ENCODE measurements around the gene SCARB1.

The SCARB1 gene

GRCh38 chr12:124854637-124855184 is 9.0 kb downstream of the SCARB1 start:
- 0 out of 2 replicates have a peak, but pooled peaks cover 2% of the 10 kb centered on the region for H3K36me3 ChIP-seq
- DNase-seq: no peak
- no peaks in the 10 kb centered on the region for H3K9me3 ChIP-seq (ENCODE audit: severe bottlenecking)
- H3K27ac ChIP-seq: no peak overlapping the region
- no peaks in the 10 kb centered on the region for H3K27me3 ChIP-seq (ENCODE audit: insufficient read depth, low read depth, severe bottlenecking)
- no peak overlapping the region for H3K4me3 ChIP-seq (ENCODE audit: low read depth, low read length)
- TF ChIP-seq CTCF (IDR thresholded peaks at IDR 0.05; ENCODE audit: low read depth, low read length): no peak

GRCh38 chr12:124853781-124854636 is 9.7 kb downstream of the SCARB1 start:
- TF ChIP-seq CTCF (IDR thresholded peaks at IDR 0.05; ENCODE audit: low read depth, low read length): no peak
- 0 out of 2 replicates have a peak, but pooled peaks cover 2% of the 10 kb centered on the region for H3K36me3 ChIP-seq

GRCh38 chr12:124852911-124853427 is 10.7 kb downstream of the SCARB1 start:
- DNase-seq: no peak
- TF ChIP-seq CTCF (IDR thresholded peaks at IDR 0.05; ENCODE audit: low read depth, low read length): no peak
- Histone ChIP-seq H3K36me3 (0 out of 2 replicates have a peak, but pooled peaks cover 2% of the 10 kb centered on the region), H3K4me3 (ENCODE audit: low read depth, low read length) (no peak overlapping the region), H3K27ac (no peak overlapping the region), H3K9me3 (ENCODE audit: severe bottlenecking) (no peaks in the 10 kb centered on the region), H3K27me3 (ENCODE audit: insufficient read depth, low read depth, severe bottlenecking) (no peaks in the 10 kb centered on the region)

More at GRCh38 chr12:124853781-124854636, 9.7 kb downstream of the SCARB1 start:
- Histone ChIP-seq H3K4me3 (ENCODE audit: low read depth, low read length) (no peak overlapping the region), H3K27me3 (ENCODE audit: insufficient read depth, low read depth, severe bottlenecking) (no peaks in the 10 kb centered on the region), H3K9me3 (ENCODE audit: severe bottlenecking) (no peaks in the 10 kb centered on the region), H3K27ac (no peak overlapping the region)
- no peak for DNase-seq

- no peak overlapping the region for H3K4me3 ChIP-seq (ENCODE audit: low read depth, low read length)
- 0 out of 2 replicates have a peak, but pooled peaks cover 2% of the 10 kb centered on the region for H3K36me3 ChIP-seq
Observed at GRCh38 chr12:124852329-124852831, 11.3 kb downstream of the SCARB1 start.

GRCh38 chr12:124851342-124851741 is 12.3 kb downstream of the SCARB1 start:
- no peak overlapping the region for H3K4me3 ChIP-seq (ENCODE audit: low read depth, low read length)
- TF ChIP-seq CTCF (IDR thresholded peaks at IDR 0.05; ENCODE audit: low read depth, low read length): no peak
- H3K27ac ChIP-seq: no peak overlapping the region
- no peaks in the 10 kb centered on the region for H3K27me3 ChIP-seq (ENCODE audit: insufficient read depth, low read depth, severe bottlenecking)
- no peak for DNase-seq
- H3K9me3 ChIP-seq (ENCODE audit: severe bottlenecking): no peaks in the 10 kb centered on the region
- 0 out of 2 replicates have a peak, but pooled peaks cover 2% of the 10 kb centered on the region for H3K36me3 ChIP-seq

More at GRCh38 chr12:124852329-124852831, 11.3 kb downstream of the SCARB1 start:
- no peaks in the 10 kb centered on the region for H3K9me3 ChIP-seq (ENCODE audit: severe bottlenecking)
- no peaks in the 10 kb centered on the region for H3K27me3 ChIP-seq (ENCODE audit: insufficient read depth, low read depth, severe bottlenecking)
- TF ChIP-seq CTCF (IDR thresholded peaks at IDR 0.05; ENCODE audit: low read depth, low read length): no peak
- H3K27ac ChIP-seq: no peak overlapping the region
- DNase-seq: no peak

Measured in WERI-Rb-1 (cell line).